ENCODE results near the gene ELMO3.

Gene ELMO3

GRCh38 chr16:67250045-67250327 lies 51.1 kb downstream of the ELMO3 start:
- H3K27me3 ChIP-seq (ENCODE audit: insufficient read depth, low read length), result no peaks in the 10 kb centered on the region
- peaks cover 23% of the 10 kb centered on the region for H3K4me1 ChIP-seq (ENCODE audit: control insufficient read depth, insufficient read depth, low read length, unreplicated experiment)
- peaks cover 11% of the 10 kb centered on the region for H3K79me2 ChIP-seq (ENCODE audit: control insufficient read depth, insufficient read depth, low read length, unreplicated experiment)
- H3K36me3 ChIP-seq (ENCODE audit: insufficient read depth, low read length), result no peaks in the 10 kb centered on the region
- H3K4me3 ChIP-seq (ENCODE audit: low read depth, low read length), result peak overlapping the region; percentile 83
- no peak overlapping the region for H2AFZ ChIP-seq (ENCODE audit: low read length, unreplicated experiment)
- H3K27ac ChIP-seq (ENCODE audit: low read depth, low read length), result no peak overlapping the region

GRCh38 chr16:67252609-67253497 lies 53.9 kb downstream of the ELMO3 start:
- no peak overlapping the region for H2AFZ ChIP-seq (ENCODE audit: low read length, unreplicated experiment)
- no peak overlapping the region for H3K4me3 ChIP-seq (ENCODE audit: low read depth, low read length)
- H3K27me3 ChIP-seq (ENCODE audit: insufficient read depth, low read length), result no peaks in the 10 kb centered on the region
- H3K79me2 ChIP-seq (ENCODE audit: control insufficient read depth, insufficient read depth, low read length, unreplicated experiment), result no peaks in the 10 kb centered on the region
- no peak overlapping the region for H3K27ac ChIP-seq (ENCODE audit: low read depth, low read length)
- no peaks in the 10 kb centered on the region for H3K36me3 ChIP-seq (ENCODE audit: insufficient read depth, low read length)
- peaks cover 17% of the 10 kb centered on the region for H3K4me1 ChIP-seq (ENCODE audit: control insufficient read depth, insufficient read depth, low read length, unreplicated experiment)

Measured in ACC112 (cell line).